ENCODE measurements around the gene TMPRSS9. TPM values are rescaled to one million over a fixed set of nuclear protein-coding genes. Genes with fewer than 3 reads are reported as not detected.

TMPRSS9 gene
- total RNA-seq, 4 donors from 2014 or later: not detected

GRCh38 chr19:2443785-2444182, 83.7 kb downstream of the TMPRSS9 start:
- TF ChIP-seq CTCF (IDR thresholded peaks at IDR 0.05; ENCODE audit: low read depth): no peak

- TF ChIP-seq CTCF (IDR thresholded peaks at IDR 0.05; ENCODE audit: low read depth): no peak
These were observed 84.4 kb downstream of the TMPRSS9 start for GRCh38 chr19:2444251-2445002.

- no peak for TF ChIP-seq CTCF (IDR thresholded peaks at IDR 0.05; ENCODE audit: low read depth)
These were observed 86.3 kb downstream of the TMPRSS9 start for GRCh38 chr19:2446381-2446780.

- no peak for TF ChIP-seq CTCF (IDR thresholded peaks at IDR 0.05; ENCODE audit: low read depth)
These were observed 89.0 kb downstream of the TMPRSS9 start for GRCh38 chr19:2449019-2449418.

GRCh38 chr19:2451138-2451537, 91.1 kb downstream of the TMPRSS9 start:
- no peak for TF ChIP-seq CTCF (IDR thresholded peaks at IDR 0.05; ENCODE audit: low read depth)

- TF ChIP-seq CTCF (IDR thresholded peaks at IDR 0.05; ENCODE audit: low read depth): no peak
These were observed 91.7 kb downstream of the TMPRSS9 start for GRCh38 chr19:2451741-2452140.

GRCh38 chr19:2453431-2454025, 93.5 kb downstream of the TMPRSS9 start:
- no peak for TF ChIP-seq CTCF (IDR thresholded peaks at IDR 0.05; ENCODE audit: low read depth)

Measured in subcutaneous adipose tissue (tissue), 4 donors.